ENCODE measurements around the gene NFE2L2.
"Not testable (repeated sequence)": the region's sequence is repeated elsewhere in the genome, so short reads cannot be mapped to it uniquely, and the experiment has no call there.

- not testable (repeated sequence) for TF ChIP-seq CTCF (IDR thresholded peaks at IDR 0.05; ENCODE audit: poor library complexity); EZH2phosphoT487 (IDR thresholded peaks at IDR 0.05; ENCODE audit: low read depth, severe bottlenecking, unreplicated experiment)
Observed at GRCh38 chr2:177200419-177200818, 64.1 kb downstream of the NFE2L2 start.

All from hepatocyte (in vitro differentiated cells).